Keratinocyte (primary cell): ENCODE results near the gene RBM10. TPM values are rescaled to one million over a fixed set of nuclear protein-coding genes. Genes with fewer than 3 reads are reported as not detected.
A peak's percentile ranks its signal among the peaks of the same experiment; 100 is the strongest.

Source experiments
- DNase-seq: peaks from one replicate; pipeline ENCODE4 v3.0.0-alpha.2; 2011; ENCODE audit warnings: low read depth, missing footprints, low spot score
- FAIRE-seq: peaks from 2 replicates; lab custom pipeline; 2011; peaks lifted over from hg19 to GRCh38; lab: Jason Lieb, UNC
- H2AFZ ChIP-seq: 2 replicates; pipeline ENCODE4 v1.6.0; 2012; ENCODE audit warnings: low read length, control low read depth, inconsistent platforms; ENCODE audit not compliant: control insufficient read depth
- H3K27ac ChIP-seq: 2 replicates; pipeline ENCODE4 v1.5.1; 2011; ENCODE audit warnings: low read length; ENCODE audit not compliant: control insufficient read depth, insufficient read depth
- H3K27me3 ChIP-seq: 3 replicates; pipeline ENCODE4 v1.6.0; 2011; ENCODE audit warnings: low read length; ENCODE audit not compliant: control insufficient read depth, insufficient read depth; ENCODE audit errors: extremely low read depth
- H3K36me3 ChIP-seq, 2 experiments: 2 replicates in 1 of 2; 3 replicates in 1 of 2; pipeline ENCODE4 v1.5.1; 2011; ENCODE audit warnings: low read length in 2 of 2, mild to moderate bottlenecking in 1 of 2; ENCODE audit not compliant: control insufficient read depth in 2 of 2, insufficient read depth in 2 of 2; ENCODE audit errors: extremely low read depth in 1 of 2
- H3K4me1 ChIP-seq: 3 replicates; pipeline ENCODE4 v1.5.1; 2011; ENCODE audit warnings: low read length; ENCODE audit not compliant: control insufficient read depth, insufficient read depth; ENCODE audit errors: extremely low read depth
- H3K4me2 ChIP-seq: 3 replicates; pipeline ENCODE4 v1.6.0; 2011; ENCODE audit warnings: low read depth, low read length; ENCODE audit not compliant: control insufficient read depth, insufficient read depth; ENCODE audit errors: extremely low read depth
- H3K4me3 ChIP-seq, 3 experiments: fragments of 200-600 bp in 1 of 3; sonication (generic) in 1 of 3; 2 replicates in 2 of 3; 3 replicates in 1 of 3; pipeline ENCODE4 v1.5.1; 2011 to 2016; ENCODE audit warnings: low read length in 3 of 3, mild to moderate bottlenecking in 3 of 3, control low read depth in 2 of 3, inconsistent platforms in 1 of 3, low read depth in 1 of 3, mixed read lengths in 1 of 3, mixed run types in 1 of 3, moderate library complexity in 1 of 3; ENCODE audit not compliant: control insufficient read depth in 2 of 3, insufficient read depth in 2 of 3; ENCODE audit errors: extremely low read depth in 1 of 3
- H3K79me2 ChIP-seq: 2 replicates; pipeline ENCODE4 v1.6.0; 2012; ENCODE audit warnings: low read length; ENCODE audit not compliant: control insufficient read depth, insufficient read depth
- H3K9ac ChIP-seq: 3 replicates; pipeline ENCODE4 v1.6.0; 2011; ENCODE audit warnings: low read length; ENCODE audit not compliant: control insufficient read depth, insufficient read depth; ENCODE audit errors: extremely low read depth
- H3K9me1 ChIP-seq: 3 replicates; pipeline ENCODE4 v1.6.0; 2011; ENCODE audit warnings: low read length; ENCODE audit not compliant: control insufficient read depth, insufficient read depth; ENCODE audit errors: extremely low read depth
- H3K9me3 ChIP-seq: 2 replicates; pipeline ENCODE4 v1.5.1; 2012; ENCODE audit warnings: low read depth, low read length; ENCODE audit not compliant: control insufficient read depth
- H4K20me1 ChIP-seq: 3 replicates; pipeline ENCODE4 v1.6.0; 2011; ENCODE audit warnings: low read length; ENCODE audit not compliant: control insufficient read depth, insufficient read depth; ENCODE audit errors: extremely low read depth
- CTCF ChIP-seq, 3 experiments: IDR thresholded peaks in 1 of 3; conservative IDR thresholded peaks in 1 of 3; optimal IDR thresholded peaks in 1 of 3; 2 replicates in 2 of 3; 3 replicates in 1 of 3; pipeline versions ENCODE3 to v1.5.1; 2011; ENCODE audit warnings: low read length in 3 of 3, mild to moderate bottlenecking in 3 of 3, moderate library complexity in 2 of 3, control low read depth in 1 of 3, inconsistent platforms in 1 of 3; ENCODE audit not compliant: insufficient read depth in 2 of 3; ENCODE audit errors: extremely low read depth in 1 of 3
- EZH2 ChIP-seq: IDR thresholded peaks from one replicate; pipeline ENCODE4 v1.6.1; 2012; ENCODE audit warnings: inconsistent platforms, mild to moderate bottlenecking, low read length, moderate library complexity
- dilution Hi-C: fragments of 300-500 bp; cut with MboI; formaldehyde crosslinking; loops from one replicate; pipeline ENCODE4 v1.7.0; 2020; ENCODE audit warnings: low sequenced_read_pairs; ENCODE audit not compliant: extremely low pct_ligation_motif_present
- polyA plus RNA-seq, 5 experiments: library from polyadenylated mRNA; depleted of rRNA in 3 of 5; stranded (reverse) in 3 of 5; stranded (forward) in 1 of 5; unstranded in 1 of 5; fragments of >200 nt; gene quantifications; 1 replicate in 1 of 5; 2 replicates in 3 of 5; 3 replicates in 1 of 5; pipeline versions ENCODE4 v1.2.1 to v1.2.3, GENCODE V29; 2011 to 2012; ENCODE audit warnings: missing spikeins in 2 of 5, low read depth in 1 of 5, low replicate concordance in 1 of 5

Gene RBM10
- polyA plus RNA-seq, 1 donor (not counting 4 experiments of a cell fraction or from before 2014, with no cell fraction given) = 10.8 TPM

GRCh38 chrX:47201345-47201944, 56.4 kb downstream of the RBM10 start:
- FAIRE-seq = no peak

GRCh38 chrX:47202316-47202715, 57.3 kb downstream of the RBM10 start:
- H3K9ac ChIP-seq = no peak overlapping the region
- H3K4me1 ChIP-seq = no peaks in the 10 kb centered on the region
- TF ChIP-seq EZH2 (no peak), CTCF (optimal IDR thresholded peaks at IDR 0.05 in 1 of 3, IDR thresholded peaks at IDR 0.05 in 1 of 3, conservative IDR thresholded peaks at IDR 0.05 in 1 of 3; ENCODE audit: extremely low read depth in 1 of 3, insufficient read depth in 2 of 3, low read length in 3 of 3) (no peak)
- dilution Hi-C loops = no loop called here
- no peak overlapping the region for H3K4me3 ChIP-seq
- no peak overlapping the region for H3K4me2 ChIP-seq
- H4K20me1 ChIP-seq = peaks cover 17% of the 10 kb centered on the region
- H3K9me1 ChIP-seq = no peaks in the 10 kb centered on the region
- H3K79me2 ChIP-seq = peaks cover 38% of the 10 kb centered on the region
- no peak for FAIRE-seq
- H3K27ac ChIP-seq = no peak overlapping the region
- no peaks in the 10 kb centered on the region for H3K27me3 ChIP-seq
- H3K36me3 ChIP-seq = peaks cover 66 to 85% of the 10 kb centered on the region in 2 experiments
- H2AFZ ChIP-seq = no peak overlapping the region
- no peaks in the 10 kb centered on the region for H3K9me3 ChIP-seq
- DNase-seq = no peak

More at GRCh38 chrX:47201345-47201944, 56.4 kb downstream of the RBM10 start:
- Histone ChIP-seq H4K20me1 (peaks cover 23% of the 10 kb centered on the region), H3K9me1 (no peaks in the 10 kb centered on the region), H3K9me3 (no peaks in the 10 kb centered on the region), H3K79me2 (peaks cover 47% of the 10 kb centered on the region), H3K4me2 (no peak overlapping the region), H3K4me3 (no peak overlapping the region), H3K27me3 (no peaks in the 10 kb centered on the region), H3K4me1 (peaks cover 4% of the 10 kb centered on the region), H3K36me3 (peaks cover 69 to 85% of the 10 kb centered on the region in 2 experiments), H3K9ac (no peak overlapping the region), H2AFZ (no peak overlapping the region), H3K27ac (peak overlapping the region; percentile 33)
- DNase-seq = no peak
- dilution Hi-C loops = no loop called here
- TF ChIP-seq EZH2 = no peak
- TF ChIP-seq CTCF (optimal IDR thresholded peaks at IDR 0.05 in 1 of 3, IDR thresholded peaks at IDR 0.05 in 1 of 3, conservative IDR thresholded peaks at IDR 0.05 in 1 of 3; ENCODE audit: extremely low read depth in 1 of 3, insufficient read depth in 2 of 3, low read length in 3 of 3) = no peak
